Stimulated activated CD8-positive, alpha-beta memory T cell treated with anti-CD3 and anti-CD28 coated beads, Interleukin-7, amount 100 ng/mL, for 1 hour (primary cell): ENCODE measurements around the gene RHOF.

ENCODE experiments used
- DNase-seq, 2 donors: peaks; one replicate each; pipeline ENCODE4 v3.0.0-alpha.2; 2020; ENCODE audit warnings: low read depth in 2 of 2

Gene RHOF

DNA sequence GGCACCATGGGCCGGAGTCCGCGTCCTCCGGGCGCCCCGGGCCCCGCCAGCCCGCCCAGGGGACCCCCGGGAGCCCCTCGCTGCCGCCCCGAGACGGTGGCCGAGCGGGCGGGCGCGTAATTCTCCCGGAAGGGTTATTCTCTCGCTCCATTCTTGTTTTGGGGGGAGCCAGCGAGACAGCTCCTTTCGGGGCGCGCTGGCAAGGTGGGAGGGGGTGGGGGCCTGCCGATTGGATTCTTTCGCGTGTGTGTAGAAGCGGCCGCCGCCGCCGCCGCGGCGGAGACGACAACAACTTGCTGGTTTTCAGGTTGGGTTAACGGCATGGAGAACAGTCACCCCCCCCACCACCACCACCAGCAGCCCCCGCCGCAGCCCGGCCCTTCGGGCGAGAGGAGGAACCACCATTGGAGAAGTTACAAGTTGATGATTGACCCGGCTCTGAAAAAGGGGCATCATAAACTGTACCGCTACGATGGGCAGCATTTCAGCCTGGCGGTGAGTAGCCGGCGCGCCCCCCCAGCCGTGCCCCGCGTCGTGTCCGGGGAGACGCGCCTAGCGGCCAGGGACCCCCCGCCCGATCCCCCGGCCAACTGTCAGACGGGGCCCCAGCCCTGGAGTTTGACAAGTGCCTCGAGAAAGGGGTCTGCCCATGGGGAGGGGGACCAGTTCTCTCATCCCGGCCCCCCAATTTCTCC lies 11.1 kb upstream of the RHOF start:
- DNase-seq = no peak

DNA sequence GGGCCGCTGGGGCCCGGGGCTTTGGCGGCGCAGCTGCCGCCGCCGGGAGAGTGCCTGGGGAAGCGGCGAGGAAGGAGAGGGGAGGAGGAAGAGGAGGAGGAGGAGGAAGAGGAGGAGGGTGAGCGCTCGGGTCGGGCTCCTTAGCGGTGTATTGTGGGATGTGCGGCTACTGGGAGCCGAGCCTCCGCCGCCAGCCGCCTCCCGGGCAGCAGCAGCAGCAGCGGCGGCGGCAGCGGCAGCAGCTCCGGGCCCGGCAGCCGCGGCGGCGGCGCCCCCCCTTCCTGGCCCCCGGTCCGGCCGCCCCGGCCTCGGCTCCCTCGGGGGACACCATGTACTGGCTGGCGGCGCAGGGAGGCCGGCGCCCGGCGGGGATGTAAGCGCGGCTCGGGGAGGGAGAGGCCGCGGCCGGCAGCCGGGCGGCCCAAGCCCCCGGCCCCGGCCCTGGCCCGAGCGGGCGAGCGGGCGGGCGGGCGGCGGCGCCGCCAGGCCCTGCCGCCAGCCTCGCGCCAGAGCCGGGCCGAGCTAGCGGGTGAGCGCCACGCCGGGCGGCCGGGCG lies 10.5 kb upstream of the RHOF start, which contains the start of gene SETD1B:
Gene SETD1B, plus strand, starts transcription at position 149 of the 556 bp plus-strand sequence. CDS start 729 bp downstream, outside the sequence.
- DNase-seq = no peak

DNA sequence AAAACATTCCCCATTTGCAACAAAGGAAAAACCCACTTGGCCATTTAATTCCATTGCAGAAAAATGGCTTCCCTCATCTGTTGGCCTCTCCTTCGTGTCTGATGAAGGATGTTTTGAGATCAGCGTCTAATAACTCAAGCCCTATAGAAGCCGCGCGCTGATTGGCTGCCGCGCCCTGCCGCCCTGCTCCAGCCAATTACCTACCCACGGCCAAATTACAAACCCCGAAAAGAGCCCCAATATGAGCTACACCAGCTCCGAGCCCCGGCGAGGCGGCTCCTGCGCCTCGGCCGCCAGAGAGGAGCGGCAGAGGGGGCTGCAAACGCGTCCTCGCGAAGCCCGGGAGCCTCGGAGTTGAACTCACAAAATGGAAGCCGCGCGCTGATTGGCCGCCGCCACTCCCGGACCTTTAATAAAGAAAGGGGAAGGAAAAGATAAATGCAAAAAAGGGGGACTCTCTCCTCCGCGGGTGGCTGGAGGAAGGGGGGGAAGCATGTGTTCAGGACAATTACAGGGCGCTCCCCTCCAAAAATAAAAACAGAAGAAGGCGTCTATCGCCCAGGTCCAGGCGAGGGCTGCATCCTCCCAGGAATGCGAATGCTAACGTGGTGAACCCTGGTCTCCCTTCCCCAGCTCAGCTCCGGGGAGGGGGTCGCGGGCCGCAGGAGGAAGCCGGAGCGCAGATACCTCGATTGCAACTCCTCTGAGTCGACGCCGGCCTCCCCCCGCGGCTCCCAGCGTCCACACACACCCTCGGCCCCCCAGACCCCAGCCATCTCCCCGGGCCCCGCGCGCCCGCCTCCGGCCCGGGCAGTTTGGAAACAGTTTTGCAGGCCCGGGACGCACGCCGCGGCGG lies 9.6 kb upstream of the RHOF start:
- peak; percentile 66 to 74 for DNase-seq

DNA sequence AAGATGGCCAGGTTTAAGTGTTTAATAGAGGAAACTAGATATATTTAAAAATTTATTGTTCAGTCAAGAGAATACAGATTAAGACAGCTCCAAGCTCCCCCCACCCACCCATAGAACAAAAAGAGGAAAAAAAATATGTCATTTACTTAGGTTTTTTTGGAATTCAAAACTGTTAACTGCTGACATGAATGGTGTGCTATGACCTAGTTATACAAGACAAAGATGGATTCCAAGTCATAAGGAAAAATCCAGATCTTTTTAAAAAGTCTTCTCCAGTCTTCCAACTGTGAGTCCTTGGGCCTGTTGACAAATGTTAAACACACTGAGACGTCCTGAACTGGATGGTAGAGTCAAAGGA lies 9.0 kb upstream of the RHOF start:
- no peak for DNase-seq

DNA sequence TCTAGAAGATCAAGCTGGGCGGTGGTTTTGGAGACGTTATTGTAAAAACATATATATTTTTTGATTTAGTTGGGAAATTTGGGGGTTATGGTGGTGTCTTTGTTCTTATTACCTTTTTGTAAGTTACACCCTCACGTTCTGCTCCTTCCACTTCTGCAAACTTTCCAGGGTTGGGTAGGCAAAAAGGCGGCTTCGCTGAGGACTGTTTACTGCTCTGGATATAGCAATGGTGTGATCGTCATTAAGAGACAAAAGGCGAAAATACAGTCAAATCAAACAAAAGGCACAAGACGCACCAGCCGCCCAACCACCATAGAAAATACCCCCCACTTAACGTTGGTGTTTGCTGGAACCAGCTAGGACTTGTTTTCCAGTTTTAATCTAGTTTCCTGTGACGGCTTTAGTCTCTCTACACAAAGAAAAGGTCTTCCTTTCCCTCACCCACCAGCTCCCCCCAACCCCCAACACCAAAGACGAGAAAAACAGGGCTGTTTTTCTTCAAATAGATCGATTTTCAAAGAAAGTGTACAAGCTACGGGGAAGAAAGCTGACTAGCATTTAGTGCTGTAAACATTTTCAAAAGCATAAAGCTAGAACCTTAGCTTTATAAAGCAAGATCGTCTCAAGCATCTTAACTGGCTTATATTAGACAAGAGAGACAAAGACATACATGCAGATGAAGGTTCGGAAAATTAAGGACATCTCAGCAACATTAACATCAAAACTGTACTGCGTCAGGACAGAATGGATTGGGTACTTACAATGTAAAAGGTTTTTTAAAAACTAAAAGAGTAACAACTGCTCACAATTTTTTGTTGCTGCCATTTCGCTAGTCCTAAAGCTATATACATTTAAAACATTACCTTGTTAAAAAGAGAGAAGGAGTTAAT lies 8.4 kb upstream of the RHOF start:
- DNase-seq = no peak

DNA sequence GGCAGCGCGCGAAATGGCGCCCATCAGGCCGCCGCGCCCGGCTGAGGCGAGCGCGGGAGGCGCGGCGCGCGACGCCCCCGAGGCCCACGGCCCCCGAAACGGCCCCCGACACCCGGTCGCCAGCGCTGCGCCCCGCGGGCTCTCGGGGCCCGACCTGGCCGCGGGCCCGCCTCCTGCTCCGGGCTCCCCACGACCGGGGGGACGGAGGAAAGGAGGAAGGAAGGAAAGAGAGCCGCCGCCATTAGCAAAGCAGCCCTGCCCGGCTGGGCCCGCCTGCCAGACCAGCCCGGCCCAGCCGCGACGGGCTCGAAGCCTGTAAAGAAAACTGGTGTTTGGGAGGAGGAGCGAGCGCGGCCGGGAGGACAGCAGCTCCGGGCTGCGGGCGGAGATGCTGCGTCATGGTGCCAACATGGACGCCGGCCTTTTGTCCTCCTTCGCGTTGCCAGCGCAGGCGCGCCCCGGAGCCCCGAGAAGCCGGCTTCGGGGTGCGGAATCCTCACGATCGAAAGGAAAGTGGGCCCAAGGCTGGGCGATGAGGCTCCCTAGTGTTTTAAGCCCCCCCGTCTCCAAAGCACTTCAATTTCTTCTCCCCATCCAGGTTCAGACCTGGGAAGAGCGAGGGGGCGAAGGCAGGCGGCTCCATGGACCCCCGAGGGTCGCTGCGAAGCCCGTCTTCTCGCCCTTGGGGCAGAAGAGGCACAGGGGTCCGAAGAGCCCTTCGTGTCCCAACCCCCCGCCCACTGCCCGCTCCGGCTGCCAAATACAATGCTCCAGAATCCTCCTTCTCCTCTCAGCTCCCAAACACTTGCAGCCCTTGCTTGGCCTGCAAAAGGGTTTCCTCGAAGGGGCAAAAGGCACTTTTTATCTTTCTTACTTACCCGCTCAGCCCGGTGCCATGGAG lies 7.5 kb upstream of the RHOF start:
- DNase-seq = no peak

DNA sequence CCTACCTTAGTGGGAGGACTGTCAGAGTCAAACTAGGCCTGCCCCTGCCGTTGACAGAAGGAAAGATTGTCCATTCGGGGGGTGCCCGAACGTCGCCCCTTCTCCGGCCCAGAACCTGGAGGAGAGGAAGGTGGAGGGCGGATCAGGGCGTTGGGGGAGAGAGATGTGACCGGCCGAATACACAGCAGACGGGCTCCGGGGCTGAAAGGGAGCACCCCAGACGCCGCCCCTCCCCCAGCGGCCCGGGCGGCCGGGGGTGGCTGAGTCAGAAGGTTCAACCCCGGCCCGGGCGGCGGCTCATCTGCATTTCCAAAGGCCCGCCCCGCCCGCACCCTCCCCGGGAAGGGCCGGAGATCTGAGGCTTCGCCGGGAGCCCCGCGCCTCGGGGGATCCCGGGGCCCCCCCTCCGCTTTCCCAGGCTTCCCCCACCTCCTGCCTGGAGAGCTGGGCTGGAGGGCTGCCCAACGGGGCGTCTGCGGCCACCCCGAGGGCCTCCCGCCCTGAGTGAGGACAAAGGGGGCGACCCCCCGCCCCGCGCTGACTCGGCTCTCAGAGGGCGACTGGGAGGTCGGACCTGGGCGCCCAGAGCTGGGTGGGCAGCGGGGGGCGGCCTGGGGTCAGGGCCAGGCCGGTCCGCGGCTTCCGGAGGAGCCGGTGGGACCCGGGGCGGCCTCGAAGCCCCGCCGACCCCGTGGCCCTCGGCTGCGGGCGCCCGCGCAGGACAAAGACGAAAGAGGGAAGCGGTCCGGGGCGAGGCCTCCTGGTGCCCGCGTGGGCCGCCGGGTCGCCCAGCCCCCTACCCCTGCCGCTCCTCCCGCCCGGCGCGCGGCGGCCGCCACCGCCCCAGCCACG lies 6.6 kb upstream of the RHOF start:
- no peak for DNase-seq

DNA sequence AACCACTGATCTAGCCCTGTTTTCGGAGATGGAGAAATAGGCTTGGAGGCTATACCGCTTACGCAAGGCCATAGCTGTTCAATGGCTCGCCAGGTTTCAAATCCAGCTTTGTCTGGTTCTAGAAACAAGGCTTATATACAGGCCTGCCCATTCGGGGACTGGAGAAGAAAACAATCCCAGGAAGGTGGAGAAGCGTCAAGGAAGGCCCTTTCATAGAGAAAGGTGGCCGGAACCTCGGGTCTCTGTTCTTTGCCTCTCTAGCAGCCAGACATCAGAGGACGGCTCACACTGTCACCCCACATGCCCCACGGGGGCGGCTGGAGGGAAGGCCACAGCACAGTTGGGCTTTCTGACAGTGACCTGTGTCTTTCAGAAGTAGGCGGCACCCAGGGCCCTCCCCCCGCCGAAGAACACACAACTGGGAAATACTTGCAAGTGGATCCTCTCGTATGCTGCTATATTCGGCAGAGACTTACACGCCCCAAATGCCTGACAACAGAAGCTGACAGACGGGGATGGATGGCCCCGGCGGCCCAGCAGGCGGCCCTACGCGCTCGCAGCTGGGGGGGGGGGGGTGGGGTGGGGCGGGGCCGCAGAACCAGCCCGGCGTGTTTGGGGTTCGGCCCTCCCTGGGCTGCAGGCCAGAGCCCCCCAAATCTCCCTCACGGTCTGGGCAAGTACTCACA lies 5.8 kb upstream of the RHOF start:
- DNase-seq = no peak

DNA sequence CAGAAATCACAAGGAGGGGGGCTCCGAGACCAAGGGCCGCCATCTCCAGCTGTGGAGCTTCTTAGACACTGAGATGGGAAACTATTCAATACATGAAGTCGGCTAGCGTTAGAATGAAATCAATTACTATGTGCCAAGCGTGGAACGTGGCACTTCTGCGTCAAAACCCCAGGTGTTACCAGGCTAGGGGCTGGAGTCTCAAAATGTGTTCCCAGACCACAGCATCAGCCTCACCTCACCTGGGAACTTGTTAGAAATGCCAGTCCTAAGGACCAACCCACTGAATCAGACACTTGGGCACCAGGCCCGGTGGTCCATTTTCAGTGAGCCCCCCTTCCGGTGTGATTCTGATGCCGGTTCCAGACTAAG lies 5.3 kb upstream of the RHOF start:
- no peak for DNase-seq

DNA sequence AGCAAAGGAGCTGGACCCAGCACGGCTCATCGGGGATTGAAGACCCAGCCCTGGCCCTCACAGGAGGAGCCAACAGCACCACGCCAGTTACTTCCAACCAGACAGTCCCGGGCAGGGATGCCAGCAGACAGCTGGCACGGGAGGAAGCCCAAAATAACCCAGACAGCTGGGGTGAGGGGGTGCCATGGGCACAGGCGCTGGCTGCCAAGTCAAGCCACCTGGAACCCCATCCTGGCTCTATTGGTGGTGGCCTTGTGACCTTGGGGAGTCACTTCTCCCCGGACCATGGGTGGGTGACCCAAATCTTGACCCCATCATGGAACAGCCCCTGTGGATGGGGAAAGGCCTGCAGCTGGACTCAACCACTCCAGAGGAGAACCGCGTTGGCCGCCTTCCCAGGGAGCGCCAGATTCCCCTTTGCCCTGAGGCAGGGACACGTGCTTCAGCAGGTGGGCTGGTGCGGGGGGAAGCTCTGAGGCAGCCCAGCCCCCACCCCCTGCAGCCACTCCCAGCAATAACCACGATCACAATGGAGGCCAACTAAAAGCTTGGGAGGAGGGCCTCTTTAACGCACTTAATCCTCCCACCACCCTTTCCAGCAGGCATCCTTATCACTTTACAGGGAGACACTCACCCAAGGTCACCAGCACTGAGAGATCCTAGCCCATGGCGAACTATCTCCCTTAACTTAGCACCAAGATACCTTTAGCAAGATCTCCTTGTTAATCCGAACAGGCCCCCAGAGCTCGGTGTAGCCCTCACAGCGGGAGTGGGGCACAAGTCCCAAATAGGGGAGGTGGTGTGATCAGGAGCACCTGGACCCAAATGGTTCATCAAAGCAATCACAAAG lies 4.7 kb upstream of the RHOF start:
- DNase-seq = no peak

DNA sequence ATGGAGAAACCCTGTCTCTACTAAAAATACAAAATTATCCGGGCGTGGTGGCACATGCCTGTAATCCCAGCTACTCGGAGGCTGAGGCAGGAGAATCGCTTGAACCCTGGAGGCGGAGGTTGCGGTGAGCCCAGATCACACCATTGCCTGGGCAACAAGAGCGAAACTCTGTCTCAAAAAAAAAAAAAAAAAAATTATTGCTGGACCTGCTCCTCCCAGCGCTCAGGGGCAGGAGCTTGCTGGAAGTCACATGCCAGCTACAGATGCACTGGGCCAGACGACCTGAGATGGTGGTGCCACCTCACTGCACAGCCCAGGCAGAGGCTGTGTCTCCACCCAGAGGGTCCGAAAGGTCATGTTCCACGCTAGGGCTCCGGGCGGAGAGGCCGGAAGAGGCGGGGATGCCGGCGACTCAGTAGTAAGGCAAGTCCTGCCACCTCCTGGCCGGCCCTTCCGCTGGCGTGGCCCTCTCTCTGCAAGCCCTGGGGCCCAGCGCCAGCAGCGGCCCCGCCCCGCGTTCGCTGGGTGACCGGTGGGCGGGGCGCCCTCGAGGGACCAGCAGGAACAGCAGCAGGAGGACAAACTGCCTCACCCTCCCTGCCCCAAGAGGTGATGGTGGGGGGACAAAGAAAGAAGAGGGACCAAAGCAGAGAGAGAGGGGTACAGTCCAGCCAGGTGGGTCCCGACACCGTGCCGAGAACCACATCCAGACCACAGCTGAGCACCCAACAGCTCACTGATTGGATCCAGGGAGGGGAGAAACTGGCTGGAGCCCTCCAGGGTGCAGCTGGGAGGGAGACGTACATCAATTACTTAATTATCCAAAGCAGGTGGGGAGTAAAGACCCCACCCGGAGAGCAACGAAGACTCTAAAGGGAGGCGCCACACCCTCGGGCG lies 3.6 kb upstream of the RHOF start:
- DNase-seq = no peak

DNA sequence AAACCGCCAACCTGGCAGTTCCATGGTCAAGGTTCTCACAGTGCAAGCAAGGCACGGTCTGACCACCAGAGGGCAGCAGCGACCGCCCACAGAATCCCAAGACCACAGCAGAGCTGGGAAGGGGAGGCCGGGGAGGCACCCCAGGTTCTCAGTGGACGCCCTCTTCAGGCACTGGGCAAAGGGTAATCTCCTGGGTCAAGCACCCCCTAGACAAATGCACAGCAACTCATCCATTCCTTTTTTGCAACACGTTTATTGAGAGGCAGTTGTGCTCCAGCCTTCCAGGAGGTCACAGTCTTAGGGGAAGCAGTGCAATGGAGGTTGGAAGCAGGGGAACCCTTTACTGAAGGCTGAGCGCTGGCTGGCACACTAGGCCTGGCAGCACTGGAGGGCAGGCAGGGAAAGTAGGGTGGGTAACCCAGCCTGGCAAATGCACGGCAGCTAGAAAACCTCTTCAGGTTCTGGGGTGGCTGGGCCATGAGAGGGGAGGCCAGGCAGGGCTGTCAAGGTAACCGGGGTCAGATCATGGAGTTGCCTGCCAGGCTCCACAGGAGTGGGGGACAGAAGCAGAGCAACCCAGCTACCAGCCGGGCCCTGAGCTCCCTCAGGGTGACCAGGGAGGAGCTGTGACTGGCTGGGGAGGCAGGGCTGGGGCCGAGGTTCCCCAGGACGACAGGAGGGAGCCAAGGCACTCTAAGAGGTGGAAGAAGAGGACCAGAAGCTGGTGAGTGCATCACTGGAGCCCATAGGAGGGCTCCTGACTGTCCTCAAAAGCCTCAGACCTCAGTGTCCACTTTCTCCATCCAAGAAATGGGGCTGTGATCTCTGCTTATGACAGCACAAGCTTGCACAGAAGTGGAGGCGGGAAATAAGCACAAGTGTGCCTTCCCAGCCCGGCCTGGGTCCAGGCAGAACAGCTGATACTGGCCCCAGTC lies 1.8 kb upstream of the RHOF start:
- DNase-seq = peak in 1 of 2 donors; percentile 78

DNA sequence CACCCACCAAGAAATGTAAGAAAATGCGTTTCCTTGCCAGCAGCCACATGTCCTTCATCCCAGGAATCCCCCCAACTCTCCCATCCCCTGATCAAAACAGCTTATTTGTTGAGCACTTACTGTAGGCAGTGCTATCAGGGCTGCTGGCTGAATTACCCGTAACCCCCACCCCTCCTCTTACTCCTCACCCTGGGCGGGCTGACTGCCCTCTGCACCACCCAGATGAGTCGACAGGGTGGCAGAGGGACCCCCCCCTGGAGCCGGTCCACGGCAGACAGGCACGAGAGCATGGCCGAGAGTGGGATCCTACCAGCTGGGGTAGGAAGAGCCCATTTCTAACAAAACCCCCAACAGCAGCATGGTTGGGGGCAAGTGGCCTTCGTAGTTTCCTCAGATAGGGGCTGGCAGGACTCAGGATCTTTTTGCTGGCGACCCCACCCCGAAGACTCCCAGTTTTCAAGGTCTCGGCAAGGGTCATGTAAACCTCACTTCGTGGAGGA lies 1.1 kb upstream of the RHOF start:
- no peak for DNase-seq

DNA sequence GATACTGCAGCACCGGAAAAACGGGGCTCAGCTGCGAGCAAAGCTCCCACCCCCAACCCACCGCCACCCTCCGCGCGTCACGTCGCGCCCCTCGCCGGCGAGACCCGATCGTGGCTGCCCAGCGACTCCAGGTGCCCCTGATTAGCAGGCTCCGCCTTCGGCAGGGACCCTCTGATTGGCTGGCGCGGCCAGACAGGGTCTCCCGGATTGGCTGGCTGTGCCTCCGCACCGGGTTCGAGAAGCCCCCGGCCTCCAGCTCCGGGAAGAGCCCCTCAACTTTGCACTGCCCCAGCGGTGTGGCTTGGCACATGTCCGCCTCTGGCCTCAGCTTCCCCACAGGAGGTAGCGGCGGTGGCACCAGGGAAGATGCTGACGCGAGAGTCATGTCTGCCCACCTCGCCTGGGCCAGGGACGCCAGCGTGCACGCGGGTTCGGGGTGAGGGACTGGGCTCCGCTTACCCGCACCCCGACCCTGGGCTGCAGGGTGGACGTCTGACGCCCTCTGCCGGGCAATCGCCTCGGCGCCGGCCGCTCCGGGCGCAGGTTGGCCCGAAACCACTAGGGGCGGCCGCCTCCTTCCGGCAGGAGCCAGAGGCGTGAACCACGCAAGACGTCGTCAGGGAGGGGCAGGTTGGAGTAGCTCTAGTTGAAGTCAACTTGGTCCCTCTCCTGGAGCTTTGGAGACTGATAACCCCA lies 498 bp upstream of the RHOF start:
- DNase-seq = peak; percentile 91 to 93
